ENCODE results near the gene DUSP5. TPM values are rescaled to one million over a fixed set of nuclear protein-coding genes. Genes with fewer than 3 reads are reported as not detected.
A peak's percentile ranks its signal among the peaks of the same experiment; 100 is the strongest.
"Not testable (repeated sequence)": the region's sequence is repeated elsewhere in the genome, so short reads cannot be mapped to it uniquely, and the experiment has no call there.

DUSP5 gene
- total RNA-seq, 1 donor = 21.6 TPM

- H3K4me3 ChIP-seq (ENCODE audit: low read depth, low read length) = no peak overlapping the region
- TF ChIP-seq CTCF (IDR thresholded peaks at IDR 0.05; ENCODE audit: insufficient read depth, low read length) = no peak
- DNase-seq (ENCODE audit: low read depth) = peak; percentile 49
These were observed 30.0 kb downstream of the DUSP5 start for GRCh38 chr10:110527731-110528171.

GRCh38 chr10:110528224-110528996 lies 30.7 kb downstream of the DUSP5 start:
- TF ChIP-seq CTCF (IDR thresholded peaks at IDR 0.05; ENCODE audit: insufficient read depth, low read length) = no peak
- H3K4me3 ChIP-seq (ENCODE audit: low read depth, low read length) = no peak overlapping the region
- peak; percentile 57 for DNase-seq (ENCODE audit: low read depth)

- not testable (repeated sequence) for DNase-seq (ENCODE audit: low read depth); H3K4me3 ChIP-seq (ENCODE audit: low read depth, low read length)
These were observed 31.4 kb downstream of the DUSP5 start for GRCh38 chr10:110528997-110529524.

- no peak for TF ChIP-seq CTCF (IDR thresholded peaks at IDR 0.05; ENCODE audit: insufficient read depth, low read length)
- no peak for DNase-seq (ENCODE audit: low read depth)
- no peak overlapping the region for H3K4me3 ChIP-seq (ENCODE audit: low read depth, low read length)
These were observed 31.9 kb downstream of the DUSP5 start for GRCh38 chr10:110529596-110530011.

- H3K4me3 ChIP-seq (ENCODE audit: low read depth, low read length) = no peak overlapping the region
- TF ChIP-seq CTCF (IDR thresholded peaks at IDR 0.05; ENCODE audit: insufficient read depth, low read length) = no peak
- peak; percentile 65 for DNase-seq (ENCODE audit: low read depth)
These were observed 32.6 kb downstream of the DUSP5 start for GRCh38 chr10:110530131-110530831.

GRCh38 chr10:110531687-110532086 lies 34.0 kb downstream of the DUSP5 start:
- TF ChIP-seq CTCF (IDR thresholded peaks at IDR 0.05; ENCODE audit: insufficient read depth, low read length) = no peak
- H3K4me3 ChIP-seq (ENCODE audit: low read depth, low read length) = no peak overlapping the region
- DNase-seq (ENCODE audit: low read depth) = no peak

- H3K4me3 ChIP-seq (ENCODE audit: low read depth, low read length); DNase-seq (ENCODE audit: low read depth): not testable (repeated sequence)
These were observed 34.9 kb downstream of the DUSP5 start for GRCh38 chr10:110532628-110533027.
